Aorta (tissue), 5 donors: ENCODE results near the gene TFPI. TPM values are rescaled to one million over a fixed set of nuclear protein-coding genes. Genes with fewer than 3 reads are reported as not detected.

Source experiments
- ATAC-seq: fragments of 200-7000 bp; cut with Tn5 transposase; one replicate; pipeline ENCODE4 v1.9.1; 2022; ENCODE audit warnings: moderate library complexity; ENCODE audit not compliant: low FRiP score
- DNase-seq, 2 donors: peaks; one replicate each; pipeline ENCODE4 v3.0.0-alpha.2; 2020
- H3K27ac ChIP-seq, 2 donors: one replicate each; pipeline ENCODE4 v1.5.1; 2013; ENCODE audit warnings: low read length in 2 of 2, mild to moderate bottlenecking in 2 of 2, moderate library complexity in 2 of 2, control low read depth in 1 of 2, inconsistent platforms in 1 of 2, low read depth in 1 of 2
- H3K27me3 ChIP-seq, 2 donors: one replicate each; pipeline ENCODE4 v1.6.1; 2013; ENCODE audit warnings: control low read depth in 1 of 2, low read length in 1 of 2, mild to moderate bottlenecking in 1 of 2, moderate library complexity in 1 of 2; ENCODE audit not compliant: insufficient read depth in 2 of 2, control insufficient read depth in 1 of 2
- H3K36me3 ChIP-seq, 2 donors: one replicate each; pipeline ENCODE4 v1.6.1; 2013; ENCODE audit warnings: control low read depth in 1 of 2, low read length in 1 of 2, mild to moderate bottlenecking in 1 of 2; ENCODE audit not compliant: insufficient read depth in 2 of 2, control insufficient read depth in 1 of 2
- H3K4me1 ChIP-seq, 2 donors: one replicate each; pipeline ENCODE4 v1.6.1; 2013; ENCODE audit warnings: low read length in 2 of 2, control low read depth in 1 of 2, mild to moderate bottlenecking in 1 of 2, moderate library complexity in 1 of 2; ENCODE audit not compliant: insufficient read depth in 2 of 2, control insufficient read depth in 1 of 2
- H3K4me3 ChIP-seq, 2 donors: one replicate each; pipeline ENCODE4 v1.5.1; 2013; ENCODE audit warnings: low read length in 2 of 2, control low read depth in 1 of 2, mild to moderate bottlenecking in 1 of 2
- H3K9me3 ChIP-seq: one replicate; pipeline ENCODE4 v1.6.1; 2013; ENCODE audit warnings: mild to moderate bottlenecking, low read length; ENCODE audit not compliant: control insufficient read depth
- WGBS, 2 donors: extraction: QIAGEN DNeasy Blood & Tissue Kit; methylation state at CpG; one replicate each; pipeline ENCODE4 v1.1.7; 2013; 5-methylcytosine and 5-hydroxymethylcytosine counted together
- intact Hi-C, 2 donors: fragments of 100-400 bp; cut with DNase I; formaldehyde crosslinking; loops; one replicate each; pipeline versions ENCODE4 v1.14.2 to v1.15.0; 2022
- polyA plus RNA-seq, 2 donors: library from polyadenylated mRNA; stranded (reverse); fragments of 200-250 nt; gene quantifications; one replicate each; pipeline ENCODE4 v1.2.3, GENCODE V29; 2013
- total RNA-seq, 2 donors: library from RNA; stranded (reverse); fragmentation: NEBNext Ultra II Directional; extraction: Animal tissue kit (Norgen Biotek cat#: 25700); gene quantifications; one replicate each; pipeline ENCODE4 v1.2.1, GENCODE V29; 2021
- donor health status: healthy with polysubstance abuse.
- donor health status: Bipolar disorder and iron deficiency.
- donor health status: DM: no; HTN: no; CAD: no.
- donor health status: DM: no; HTN: no; CAD: no.
- donor health status: DM: yes; HTN: yes; CAD: no.

Gene TFPI
- total and polyA plus RNA-seq, 4 donors: 20.5 to 135 (median 99.2) TPM

DNA sequence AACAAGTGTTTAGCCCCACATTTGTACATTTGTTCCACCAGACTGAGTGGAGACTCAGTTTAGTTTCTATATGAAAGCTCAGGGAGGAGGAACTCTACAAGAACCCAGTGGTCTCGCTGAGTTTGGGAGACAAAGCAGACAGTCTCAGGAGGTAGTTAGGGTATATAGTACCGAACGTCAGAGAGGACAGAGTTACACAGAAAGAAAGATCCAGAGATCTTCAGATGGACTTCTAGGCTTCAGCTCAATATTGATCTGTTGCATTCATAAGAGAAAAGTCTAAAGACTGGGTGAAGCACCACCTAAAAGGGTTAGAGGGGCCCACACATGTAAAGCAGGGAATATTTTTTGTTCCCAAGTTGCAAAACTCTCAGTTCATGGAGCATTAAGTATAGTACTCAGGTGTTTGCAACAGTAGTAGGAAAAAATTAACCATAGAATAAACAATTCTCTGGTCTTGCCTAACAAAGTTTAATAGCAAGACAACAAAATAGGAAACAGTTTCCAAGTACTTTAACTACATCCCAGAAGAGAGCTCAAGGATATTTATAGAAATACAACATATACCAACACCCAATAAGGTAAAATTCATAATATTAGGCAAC is 4.2 kb downstream of the TFPI start:
- Histone ChIP-seq H3K4me1 (no peaks in the 10 kb centered on the region), H3K36me3 (no peaks in the 10 kb centered on the region), H3K27ac (no peak overlapping the region), H3K27me3 (no peaks in the 10 kb centered on the region), H3K4me3 (peak overlapping the region in 1 of 2 donors; percentile 54), H3K9me3 (no peaks in the 10 kb centered on the region)
- no peak for DNase-seq
- intact Hi-C loops: no loop called here
- 69 to 77% methylated on average over 3 of the region's 3 CpGs for WGBS, 2 donors
- ATAC-seq: no peak

DNA sequence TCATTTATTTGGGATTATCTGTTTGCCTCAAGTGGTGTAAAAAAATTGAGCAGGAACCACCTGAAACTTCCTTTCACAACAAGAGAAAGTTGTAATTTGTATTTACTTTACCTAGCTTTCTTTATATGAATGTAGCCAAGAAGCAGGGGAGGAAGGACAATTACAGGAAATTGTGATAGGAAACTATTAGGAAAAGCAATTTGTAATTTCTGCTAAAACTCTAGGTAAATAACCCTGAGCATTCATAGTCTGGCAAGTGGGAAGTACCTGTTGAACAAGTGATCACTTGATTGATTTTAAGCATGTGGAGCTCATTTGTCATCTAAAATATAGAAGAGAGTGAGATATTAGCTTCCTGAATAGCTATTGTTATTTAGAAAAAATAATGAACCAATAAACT is 5.0 kb downstream of the TFPI start:
- intact Hi-C loops: no loop called here
- no peak for ATAC-seq
- H3K4me1 ChIP-seq: no peaks in the 10 kb centered on the region
- no peak for DNase-seq
- no peaks in the 10 kb centered on the region for H3K36me3 ChIP-seq
- no peaks in the 10 kb centered on the region for H3K27me3 ChIP-seq
- no peak overlapping the region for H3K27ac ChIP-seq
- no peaks in the 10 kb centered on the region for H3K9me3 ChIP-seq
- H3K4me3 ChIP-seq: no peak overlapping the region

DNA sequence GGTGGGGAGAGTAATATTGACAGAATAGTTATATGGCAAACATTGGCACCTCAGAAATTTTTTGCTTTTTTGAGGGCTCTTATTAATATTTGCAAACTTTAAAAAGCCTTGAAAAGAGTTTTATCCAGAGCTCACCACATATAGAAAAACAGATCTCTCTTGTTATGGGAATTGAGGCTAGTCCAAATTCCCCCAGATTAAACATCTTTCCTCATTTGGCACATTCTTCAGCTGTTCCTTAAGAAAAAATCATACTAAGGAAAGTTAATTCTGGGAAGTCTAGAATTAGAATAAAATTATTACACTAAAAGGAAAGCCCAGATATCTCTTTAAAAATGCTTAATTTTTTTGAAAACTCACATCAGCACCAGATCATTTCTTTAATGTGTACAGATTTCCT is 5.6 kb downstream of the TFPI start:
- Histone ChIP-seq H3K36me3 (no peaks in the 10 kb centered on the region), H3K27me3 (no peaks in the 10 kb centered on the region), H3K27ac (no peak overlapping the region), H3K4me3 (no peak overlapping the region), H3K4me1 (no peaks in the 10 kb centered on the region), H3K9me3 (no peaks in the 10 kb centered on the region)
- DNase-seq: no peak
- ATAC-seq: no peak
- intact Hi-C loops: no loop called here

DNA sequence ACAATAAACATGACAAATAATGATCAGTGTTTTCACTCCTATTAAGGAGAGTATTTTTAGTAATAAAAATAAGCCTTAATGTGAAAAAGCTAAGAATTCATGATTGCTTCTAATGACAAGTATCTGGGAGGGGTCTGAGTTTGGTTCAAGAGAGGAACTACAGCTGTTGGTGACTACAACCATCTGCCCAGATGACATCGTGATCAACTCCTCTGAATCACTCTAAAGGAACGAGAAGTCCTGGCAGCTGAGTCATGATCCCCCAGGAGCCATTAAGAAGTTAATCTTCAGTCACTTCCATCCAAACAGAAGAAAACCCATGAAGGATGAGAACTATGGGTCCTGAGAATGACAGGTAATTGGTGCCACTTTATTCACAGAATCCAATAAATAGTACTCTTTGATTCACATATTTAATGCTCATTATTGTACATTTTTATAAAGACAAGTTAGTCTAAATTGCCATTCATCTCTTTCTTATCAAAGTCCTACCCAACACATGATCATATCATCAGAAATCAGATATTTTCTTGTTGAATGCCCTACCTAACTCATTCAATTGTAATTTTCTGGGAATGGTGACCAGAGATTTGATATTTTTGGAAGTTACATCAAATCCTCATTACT is 6.8 kb downstream of the TFPI start:
- H3K4me3 ChIP-seq: no peak overlapping the region
- ATAC-seq: peak; percentile 82
- intact Hi-C loops: no loop called here
- no peaks in the 10 kb centered on the region for H3K27me3 ChIP-seq
- no peak overlapping the region for H3K27ac ChIP-seq
- no peaks in the 10 kb centered on the region for H3K9me3 ChIP-seq
- 29 to 36% methylated on average over 2 of the region's 2 CpGs for WGBS, 2 donors
- H3K36me3 ChIP-seq: no peaks in the 10 kb centered on the region
- no peaks in the 10 kb centered on the region for H3K4me1 ChIP-seq
- peak in 1 of 2 donors; percentile 61 for DNase-seq

DNA sequence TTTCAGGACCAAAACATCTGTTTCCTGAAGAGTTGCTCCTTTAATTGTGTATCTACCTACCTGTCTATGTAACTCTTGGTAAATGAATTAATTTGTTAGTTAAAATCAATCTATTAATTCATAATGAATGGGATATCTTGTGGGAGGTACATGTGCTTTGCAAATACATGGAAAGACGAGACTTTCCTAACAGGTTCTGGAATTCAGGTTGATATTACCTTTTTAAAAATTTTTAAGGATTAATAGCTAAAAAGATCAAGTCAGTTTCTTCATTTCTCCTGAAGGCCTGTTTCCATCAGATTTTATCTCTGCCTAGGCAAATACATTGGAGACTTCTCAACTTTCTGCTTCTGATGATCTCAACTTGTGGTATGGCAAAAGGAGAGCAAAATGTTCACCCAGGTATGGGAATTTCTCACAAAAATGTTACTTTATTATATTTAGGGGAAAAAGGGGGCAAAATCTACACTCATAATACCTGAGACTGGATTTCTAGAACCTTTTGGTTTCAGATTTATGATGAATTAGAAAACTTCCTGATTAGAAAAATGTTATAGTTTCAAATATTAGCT is 7.4 kb downstream of the TFPI start:
- Histone ChIP-seq H3K9me3 (no peaks in the 10 kb centered on the region), H3K4me1 (peaks cover 0 to under 1% of the 10 kb centered on the region in 2 donors), H3K27me3 (no peaks in the 10 kb centered on the region), H3K36me3 (no peaks in the 10 kb centered on the region), H3K4me3 (no peak overlapping the region), H3K27ac (no peak overlapping the region)
- DNase-seq: no peak
- intact Hi-C loops: no loop called here
- ATAC-seq: no peak
- WGBS, 2 donors: 92 to 98% methylated on average over 1 of the region's 1 CpG

DNA sequence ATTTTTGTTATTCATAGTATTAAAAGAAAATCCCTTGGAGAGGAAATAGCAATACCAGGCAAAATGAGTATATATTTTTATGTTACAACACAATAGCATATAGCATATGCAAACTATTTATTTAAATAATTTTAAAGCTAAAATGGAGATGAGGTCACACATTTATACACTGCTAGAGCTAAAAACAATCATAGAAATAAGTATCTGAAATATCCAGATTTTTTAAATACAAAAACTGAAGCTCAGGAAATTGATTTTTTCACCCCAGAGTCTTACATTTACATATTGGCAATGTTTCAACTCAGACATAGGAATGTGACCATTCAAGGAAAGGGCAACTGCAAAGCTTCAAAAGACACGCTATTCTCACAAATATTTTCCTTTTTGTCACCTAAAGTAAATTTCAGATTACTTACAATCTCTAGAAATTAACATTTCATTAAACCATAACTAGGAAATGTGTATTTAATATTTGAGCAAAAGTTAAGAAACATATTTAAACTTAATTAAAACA is 8.9 kb downstream of the TFPI start:
- Histone ChIP-seq H3K9me3 (no peaks in the 10 kb centered on the region), H3K27ac (no peak overlapping the region), H3K36me3 (no peaks in the 10 kb centered on the region), H3K4me1 (peaks cover 0 to 1% of the 10 kb centered on the region in 2 donors), H3K4me3 (no peak overlapping the region), H3K27me3 (no peaks in the 10 kb centered on the region)
- intact Hi-C loops: no loop called here
- WGBS, 2 donors: 78 to 87% methylated on average over 1 of the region's 1 CpG
- DNase-seq (no peak), ATAC-seq (no peak)

DNA sequence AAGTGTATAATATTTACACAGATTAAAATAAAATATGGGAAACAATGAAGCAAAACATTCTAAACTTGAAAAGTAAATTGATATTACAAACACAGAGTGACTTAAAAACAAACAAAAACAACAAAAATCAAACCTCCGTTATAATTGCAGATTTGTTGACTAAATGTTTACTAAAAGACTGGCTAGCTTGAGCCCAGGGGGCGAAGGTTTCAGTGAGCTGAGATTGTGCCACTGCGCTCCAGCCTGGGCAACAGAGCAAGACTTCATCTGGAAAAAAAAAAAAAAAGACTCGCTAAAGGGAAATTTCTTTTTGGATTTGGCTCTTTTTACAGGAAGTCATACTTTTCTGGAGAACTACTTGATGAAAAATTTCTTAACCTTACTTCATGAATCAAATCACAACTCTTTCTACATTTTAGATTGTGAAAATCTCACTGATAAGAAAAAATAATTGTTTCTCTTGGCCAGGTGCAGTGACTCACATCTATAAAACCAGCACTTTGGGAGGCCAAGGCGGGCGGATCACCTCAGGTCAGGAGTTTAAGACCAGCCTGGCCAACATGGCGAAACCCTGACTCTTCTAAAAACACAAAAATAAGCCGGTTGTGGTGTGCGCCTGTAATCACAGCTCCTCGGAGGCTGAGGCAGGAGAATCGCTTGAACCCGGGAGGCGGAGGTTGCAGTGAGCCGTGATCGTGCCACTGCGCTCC is 9.7 kb downstream of the TFPI start:
- H3K4me1 ChIP-seq: peaks cover 0 to 1% of the 10 kb centered on the region in 2 donors
- H3K4me3 ChIP-seq: no peak overlapping the region
- H3K36me3 ChIP-seq: no peaks in the 10 kb centered on the region
- intact Hi-C loops: no loop called here
- no peaks in the 10 kb centered on the region for H3K9me3 ChIP-seq
- no peak for ATAC-seq
- peak overlapping the region in 1 of 2 donors; percentile 57 for H3K27ac ChIP-seq
- WGBS, 2 donors: 35 to 51% methylated on average over 16 of the region's 16 CpGs
- H3K27me3 ChIP-seq: no peaks in the 10 kb centered on the region
- peak in 1 of 2 donors; percentile 65 for DNase-seq

DNA sequence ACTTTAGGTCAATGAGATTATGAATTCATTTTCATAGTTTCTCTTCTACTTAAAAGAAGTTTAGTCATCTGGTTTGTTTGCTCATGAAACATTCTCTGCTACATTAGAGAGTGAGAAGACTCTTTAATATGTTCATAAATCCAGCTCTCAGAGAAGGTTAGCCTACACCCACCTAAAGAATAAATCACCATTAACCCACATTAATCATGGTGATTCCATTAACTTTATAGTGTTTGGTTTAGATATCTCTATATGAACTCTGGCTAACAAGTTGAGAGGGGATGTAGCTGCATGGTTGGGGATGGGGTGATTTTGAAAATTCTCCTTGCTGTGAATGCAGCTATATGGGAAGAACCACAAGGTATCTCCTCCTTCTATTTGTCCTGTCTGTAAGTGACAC is 10.7 kb downstream of the TFPI start:
- peaks cover 0 to 1% of the 10 kb centered on the region in 2 donors for H3K4me1 ChIP-seq
- intact Hi-C loops: no loop called here
- no peaks in the 10 kb centered on the region for H3K27me3 ChIP-seq
- no peak overlapping the region for H3K27ac ChIP-seq
- no peaks in the 10 kb centered on the region for H3K36me3 ChIP-seq
- ATAC-seq: no peak
- no peak overlapping the region for H3K4me3 ChIP-seq
- H3K9me3 ChIP-seq: no peaks in the 10 kb centered on the region
- no peak for DNase-seq
